Astrocyte (in vitro differentiated cells and primary cell): Measurements from ENCODE around the gene CYB5R2. TPM values are rescaled to one million over a fixed set of nuclear protein-coding genes. Genes with fewer than 3 reads are reported as not detected.

Experiments used
- DNase-seq: peaks from one replicate; pipeline ENCODE4 v3.0.0-alpha.2; 2010; ENCODE audit warnings: low read depth
- FAIRE-seq: peaks from 2 replicates; lab custom pipeline; 2011; peaks lifted over from hg19 to GRCh38; lab: Jason Lieb, UNC
- H2AFZ ChIP-seq: 2 replicates; pipeline ENCODE4 v1.6.0; 2012; ENCODE audit warnings: low read depth, low read length, inconsistent platforms
- H3K27ac ChIP-seq: 2 replicates; pipeline ENCODE4 v1.5.1; 2011; ENCODE audit warnings: low read depth, low read length, inconsistent platforms
- H3K27me3 ChIP-seq: 2 replicates; pipeline ENCODE4 v1.6.0; 2011; ENCODE audit warnings: low read length, inconsistent platforms; ENCODE audit not compliant: insufficient read depth
- H3K36me3 ChIP-seq: 2 replicates; pipeline ENCODE4 v1.5.1; 2011; ENCODE audit warnings: low read length, inconsistent platforms; ENCODE audit not compliant: insufficient read depth
- H3K4me1 ChIP-seq: 2 replicates; pipeline ENCODE4 v1.5.1; 2011; ENCODE audit warnings: low read length, inconsistent platforms; ENCODE audit not compliant: insufficient read depth
- H3K4me2 ChIP-seq: 2 replicates; pipeline ENCODE4 v1.6.0; 2012; ENCODE audit warnings: low read length, inconsistent platforms
- H3K4me3 ChIP-seq: 2 replicates; pipeline ENCODE4 v1.5.1; 2011; ENCODE audit warnings: low read depth, mild to moderate bottlenecking, low read length, inconsistent platforms; ENCODE audit not compliant: insufficient read depth
- H3K79me2 ChIP-seq: 2 replicates; pipeline ENCODE4 v1.6.0; 2012; ENCODE audit warnings: mild to moderate bottlenecking, low read length, inconsistent platforms; ENCODE audit not compliant: insufficient read depth
- H3K9ac ChIP-seq: 2 replicates; pipeline ENCODE4 v1.6.0; 2012; ENCODE audit warnings: mild to moderate bottlenecking, low read length, inconsistent platforms
- H3K9me3 ChIP-seq: 2 replicates; pipeline ENCODE4 v1.5.1; 2012; ENCODE audit warnings: low read depth, mild to moderate bottlenecking, low read length, inconsistent platforms; ENCODE audit not compliant: insufficient read depth
- H4K20me1 ChIP-seq: 2 replicates; pipeline ENCODE4 v1.6.0; 2012; ENCODE audit warnings: low read length, inconsistent platforms; ENCODE audit not compliant: insufficient read depth
- H3K27ac Mint-ChIP-seq: one replicate; pipeline ENCODE4 v1.8.0; 2021; ENCODE audit warnings: mild to moderate bottlenecking, mixed read lengths; ENCODE audit not compliant: unreplicated experiment
- H3K27me3 Mint-ChIP-seq: one replicate; pipeline ENCODE4 v1.8.0; 2021; ENCODE audit warnings: low read depth, mixed read lengths; ENCODE audit not compliant: unreplicated experiment
- H3K36me3 Mint-ChIP-seq: one replicate; pipeline ENCODE4 v1.8.0; 2021; ENCODE audit warnings: low read depth, mixed read lengths; ENCODE audit not compliant: unreplicated experiment
- H3K4me1 Mint-ChIP-seq: one replicate; pipeline ENCODE4 v1.8.0; 2021; ENCODE audit warnings: low read depth, mixed read lengths; ENCODE audit not compliant: unreplicated experiment
- H3K4me3 Mint-ChIP-seq: one replicate; pipeline ENCODE4 v1.8.0; 2021; ENCODE audit warnings: mild to moderate bottlenecking, moderate library complexity, mixed read lengths; ENCODE audit not compliant: unreplicated experiment
- H3K9me3 Mint-ChIP-seq: one replicate; pipeline ENCODE4 v1.8.0; 2021; ENCODE audit warnings: mild to moderate bottlenecking, mixed read lengths; ENCODE audit not compliant: unreplicated experiment
- CTCF ChIP-seq: IDR thresholded peaks from 2 replicates; pipeline ENCODE4 v1.5.1; 2011; ENCODE audit warnings: low read depth, mild to moderate bottlenecking, inconsistent platforms, low read length, moderate library complexity; ENCODE audit not compliant: insufficient read depth
- EZH2 ChIP-seq: IDR thresholded peaks from 2 replicates; pipeline ENCODE4 v1.6.1; 2012; ENCODE audit warnings: mild to moderate bottlenecking, low read length, inconsistent platforms; ENCODE audit not compliant: insufficient read depth
- total RNA-seq: library from RNA; stranded (reverse); gene quantifications from 2 replicates; pipeline ENCODE4 v1.2.1, GENCODE V29; 2021

CYB5R2 gene
- total RNA-seq, 1 donor from 2014 or later = 11.9 TPM

- peaks cover 14% of the 10 kb centered on the region for H3K27me3 Mint-ChIP-seq
- peak overlapping the region; percentile 23 for H3K4me2 ChIP-seq
- H3K36me3 Mint-ChIP-seq = no peaks in the 10 kb centered on the region
- peak overlapping the region; percentile 48 for H3K27ac ChIP-seq
- H2AFZ ChIP-seq = no peak overlapping the region
- no peaks in the 10 kb centered on the region for H3K36me3 ChIP-seq
- TF ChIP-seq CTCF (no peak), EZH2 (no peak)
- H3K79me2 ChIP-seq = no peaks in the 10 kb centered on the region
- no peak for FAIRE-seq
- H3K4me3 ChIP-seq = no peak overlapping the region
- H3K27ac Mint-ChIP-seq = no peak overlapping the region
- DNase-seq = no peak
- no peak overlapping the region for H3K4me3 Mint-ChIP-seq
- peaks cover 4% of the 10 kb centered on the region for H3K4me1 Mint-ChIP-seq
- H3K9me3 ChIP-seq = no peaks in the 10 kb centered on the region
- H3K9me3 Mint-ChIP-seq = no peaks in the 10 kb centered on the region
- H3K4me1 ChIP-seq = peaks cover 6% of the 10 kb centered on the region
- H3K27me3 ChIP-seq = no peaks in the 10 kb centered on the region
- H3K9ac ChIP-seq = peak overlapping the region; percentile 25
- H4K20me1 ChIP-seq = no peaks in the 10 kb centered on the region
Measured at GRCh38 chr11:7677071-7677470, 3.8 kb upstream of the CYB5R2 start.

GRCh38 chr11:7675631-7676030 lies 2.3 kb upstream of the CYB5R2 start:
- Histone ChIP-seq H4K20me1 (no peaks in the 10 kb centered on the region), H2AFZ (no peak overlapping the region), H3K27me3 (no peaks in the 10 kb centered on the region), H3K27ac (no peak overlapping the region), H3K4me2 (no peak overlapping the region), H3K4me1 (peaks cover 6% of the 10 kb centered on the region), H3K79me2 (no peaks in the 10 kb centered on the region), H3K9ac (no peak overlapping the region), H3K4me3 (no peak overlapping the region), H3K36me3 (no peaks in the 10 kb centered on the region), H3K9me3 (no peaks in the 10 kb centered on the region)
- Mint-ChIP-seq H3K27me3 (peaks cover 14% of the 10 kb centered on the region), H3K36me3 (no peaks in the 10 kb centered on the region), H3K9me3 (no peaks in the 10 kb centered on the region), H3K4me1 (peaks cover 8% of the 10 kb centered on the region), H3K27ac (no peak overlapping the region), H3K4me3 (no peak overlapping the region)
- FAIRE-seq = no peak
- no peak for DNase-seq
- TF ChIP-seq EZH2 (no peak), CTCF (no peak)

GRCh38 chr11:7673724-7674434 lies 579 bp upstream of the CYB5R2 start:
- Histone ChIP-seq H3K9me3 (no peaks in the 10 kb centered on the region), H3K36me3 (no peaks in the 10 kb centered on the region), H3K4me2 (peak overlapping the region; percentile 81), H2AFZ (peak overlapping the region; percentile 72), H3K79me2 (no peaks in the 10 kb centered on the region), H3K9ac (peak overlapping the region; percentile 57), H3K4me3 (peak overlapping the region; percentile 41), H4K20me1 (no peaks in the 10 kb centered on the region), H3K27ac (no peak overlapping the region), H3K27me3 (no peaks in the 10 kb centered on the region), H3K4me1 (peaks cover 6% of the 10 kb centered on the region)
- H3K27ac Mint-ChIP-seq = peak overlapping the region; percentile 34
- FAIRE-seq (no peak), DNase-seq (no peak)
- peaks cover 14% of the 10 kb centered on the region for H3K27me3 Mint-ChIP-seq
- H3K4me3 Mint-ChIP-seq = peak overlapping the region; percentile 57
- TF ChIP-seq EZH2 = peak; percentile 67
- no peak for TF ChIP-seq CTCF
- H3K9me3 Mint-ChIP-seq = no peaks in the 10 kb centered on the region
- peaks cover 12% of the 10 kb centered on the region for H3K4me1 Mint-ChIP-seq
- H3K36me3 Mint-ChIP-seq = no peaks in the 10 kb centered on the region
